HG02870 (cell line): ENCODE results near the gene DNAI2.

Experiments
- ATAC-seq: cut with Tn5 transposase; IDR thresholded peaks from one replicate; pipeline ENCODE4 v1.9.1; 2021; ENCODE audit warnings: mild to moderate bottlenecking, moderate library complexity; ENCODE audit not compliant: unreplicated experiment

Gene DNAI2

GRCh38 chr17:74357466-74357809 is 83.4 kb downstream of the DNAI2 start:
- ATAC-seq, result no peak

DNA sequence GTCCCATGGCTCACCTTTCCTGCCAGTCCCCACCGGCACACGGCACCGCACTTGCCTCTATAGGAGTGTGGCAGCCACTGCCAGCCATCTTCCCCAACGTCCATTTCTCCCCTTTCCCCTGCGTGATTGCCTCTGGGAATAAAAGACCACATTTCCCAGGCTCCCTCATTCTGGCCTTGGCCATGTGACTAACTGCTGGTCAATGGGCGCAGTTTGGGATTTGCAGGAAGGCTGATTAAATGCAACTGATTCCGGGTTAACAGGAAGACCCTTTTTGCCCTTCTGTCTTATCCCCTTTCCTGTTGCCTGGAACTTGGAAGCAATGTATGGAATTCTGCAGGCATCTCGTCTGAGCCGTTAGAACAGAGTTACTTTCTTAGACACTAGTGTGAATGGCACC is 84.7 kb downstream of the DNAI2 start:
- ATAC-seq, result no peak

GRCh38 chr17:74359916-74360315 is 85.9 kb downstream of the DNAI2 start:
- ATAC-seq, result no peak

DNA sequence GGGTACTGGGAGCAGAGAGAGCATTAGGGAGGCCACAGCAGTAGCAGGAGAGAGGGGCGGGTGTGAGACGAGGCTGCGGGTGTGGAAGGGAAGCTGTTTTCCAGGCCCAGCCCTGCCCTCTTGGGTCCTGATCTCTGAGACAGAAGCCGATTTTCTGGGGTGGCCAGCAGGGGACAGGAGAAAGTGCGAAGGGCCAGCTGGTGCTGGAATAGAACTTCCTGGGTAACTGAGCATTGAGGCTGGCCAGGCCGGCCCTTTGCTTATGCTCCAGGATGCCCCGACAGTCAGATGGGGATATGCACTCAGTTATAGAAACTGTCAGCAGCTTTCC is 86.8 kb downstream of the DNAI2 start:
- ATAC-seq, result no peak

- no peak for ATAC-seq
These were observed 87.4 kb downstream of the DNAI2 start, which contains the start of gene BTBD17 for GRCh38 chr17:74361230-74362068. Gene BTBD17 (minus strand): TSS chr17:74361868. CDS start chr17:74361819, 49 bp downstream.

DNA sequence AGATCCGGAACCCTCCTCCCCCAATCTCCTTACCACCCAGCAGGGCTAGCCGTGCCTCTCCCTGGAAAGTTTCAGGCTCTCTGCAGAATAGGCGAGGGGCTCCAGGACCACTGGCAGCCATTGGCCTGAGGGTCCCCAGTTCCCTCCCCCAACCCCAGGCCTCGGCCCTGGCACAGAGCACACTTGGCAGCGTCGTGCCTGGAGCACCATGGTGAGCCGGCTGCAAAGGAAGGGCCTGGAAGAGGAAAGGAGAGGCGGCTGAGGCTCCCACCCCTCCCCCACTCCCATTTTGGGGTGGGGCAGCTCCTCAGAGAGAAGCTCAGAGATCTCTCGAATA is 88.0 kb downstream of the DNAI2 start:
- no peak for ATAC-seq

DNA sequence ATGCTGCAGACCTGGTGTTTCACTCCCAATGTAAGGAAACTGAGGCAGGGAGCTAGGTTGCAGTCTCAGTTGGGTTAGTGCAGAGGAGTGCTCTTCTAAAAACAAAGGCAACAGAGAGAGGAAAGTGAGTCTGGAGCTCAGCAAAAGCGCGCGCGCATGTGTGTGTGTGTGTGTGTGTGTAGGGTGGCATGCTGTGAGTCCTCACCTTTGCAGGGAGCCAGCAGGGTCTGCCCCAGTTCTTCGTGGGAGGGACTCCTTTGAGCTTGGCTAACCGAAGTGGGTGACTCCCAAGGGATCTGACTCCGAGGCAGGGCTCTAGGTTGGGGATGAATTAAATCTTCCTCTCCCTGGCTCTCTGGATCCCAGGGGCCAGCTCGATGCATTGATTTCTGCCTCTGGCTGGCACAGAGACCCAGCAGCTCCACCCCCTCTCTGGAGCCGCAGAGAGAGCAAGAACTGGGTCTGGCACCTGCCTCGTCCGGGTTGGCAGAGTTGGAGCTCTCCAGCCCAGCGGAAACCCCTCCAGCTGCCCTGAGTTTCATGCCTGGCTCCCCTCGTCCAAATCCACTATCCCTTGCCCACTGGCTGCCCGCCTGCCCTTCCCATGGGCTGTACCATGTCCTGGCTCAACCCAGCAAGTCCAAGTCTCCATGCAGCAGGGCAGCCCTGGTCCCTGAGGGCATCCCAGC is 88.9 kb downstream of the DNAI2 start:
- no peak for ATAC-seq
